Prostate gland (tissue), 2 donors: ENCODE data around the gene HDHD3.

Experiments used
- POLR2A ChIP-seq: fragments of 450-650 bp; IDR thresholded peaks from one replicate; pipeline ENCODE4 v1.6.1; 2016; ENCODE audit warnings: antibody characterized with exemption, mild to moderate bottlenecking
- TF ChIP-seq, protein P1 (sequence below), 4 experiments: fragments of 200-600 bp in 2 of 4; fragments of 450-650 bp in 2 of 4; sonication (generic) in 2 of 4; IDR thresholded peaks; 1 replicate in 3 of 4; 2 replicates in 1 of 4; pipeline ENCODE4 v1.5.1; 2016 to 2019; ENCODE audit warnings: antibody characterized with exemption in 4 of 4, mild to moderate bottlenecking in 2 of 4, moderate library complexity in 2 of 4

- TF ChIP-seq, protein P1, sequence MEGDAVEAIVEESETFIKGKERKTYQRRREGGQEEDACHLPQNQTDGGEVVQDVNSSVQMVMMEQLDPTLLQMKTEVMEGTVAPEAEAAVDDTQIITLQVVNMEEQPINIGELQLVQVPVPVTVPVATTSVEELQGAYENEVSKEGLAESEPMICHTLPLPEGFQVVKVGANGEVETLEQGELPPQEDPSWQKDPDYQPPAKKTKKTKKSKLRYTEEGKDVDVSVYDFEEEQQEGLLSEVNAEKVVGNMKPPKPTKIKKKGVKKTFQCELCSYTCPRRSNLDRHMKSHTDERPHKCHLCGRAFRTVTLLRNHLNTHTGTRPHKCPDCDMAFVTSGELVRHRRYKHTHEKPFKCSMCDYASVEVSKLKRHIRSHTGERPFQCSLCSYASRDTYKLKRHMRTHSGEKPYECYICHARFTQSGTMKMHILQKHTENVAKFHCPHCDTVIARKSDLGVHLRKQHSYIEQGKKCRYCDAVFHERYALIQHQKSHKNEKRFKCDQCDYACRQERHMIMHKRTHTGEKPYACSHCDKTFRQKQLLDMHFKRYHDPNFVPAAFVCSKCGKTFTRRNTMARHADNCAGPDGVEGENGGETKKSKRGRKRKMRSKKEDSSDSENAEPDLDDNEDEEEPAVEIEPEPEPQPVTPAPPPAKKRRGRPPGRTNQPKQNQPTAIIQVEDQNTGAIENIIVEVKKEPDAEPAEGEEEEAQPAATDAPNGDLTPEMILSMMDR (IDR thresholded peaks at IDR 0.05) = no peak
- TF ChIP-seq POLR2A = no peak
Observed at GRCh38 chr9:113399646-113400200, 22.9 kb upstream of the HDHD3 start.
